Astrocyte (in vitro differentiated cells and primary cell): ENCODE results near the gene ZDHHC20.

ENCODE experiments used
- EZH2 ChIP-seq: IDR thresholded peaks from 2 replicates; pipeline ENCODE4 v1.6.1; 2012; ENCODE audit warnings: mild to moderate bottlenecking, low read length, inconsistent platforms; ENCODE audit not compliant: insufficient read depth
- TF ChIP-seq, protein P1 (sequence below): IDR thresholded peaks from 2 replicates; pipeline ENCODE4 v1.5.1; 2011; ENCODE audit warnings: low read depth, mild to moderate bottlenecking, inconsistent platforms, low read length, moderate library complexity; ENCODE audit not compliant: insufficient read depth

DNA sequence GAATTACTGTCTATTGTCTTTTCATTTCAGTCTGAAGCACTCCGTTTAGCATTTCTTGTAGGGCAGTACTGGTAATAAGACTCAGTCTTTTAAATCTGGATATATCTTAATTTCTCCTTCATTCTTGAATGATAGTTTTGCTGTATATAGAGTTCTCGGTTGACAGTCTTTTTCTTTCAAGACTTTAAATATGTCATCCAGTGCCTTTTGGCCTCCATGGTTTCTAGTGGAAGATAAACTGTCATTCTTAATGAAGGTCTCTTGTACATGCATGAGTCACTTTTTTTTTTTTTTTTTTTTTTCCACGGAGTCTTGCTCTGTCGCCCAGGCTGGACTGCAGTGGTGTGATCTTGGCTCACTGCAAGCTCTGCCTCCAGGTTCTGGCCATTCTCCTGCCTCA, 27.2 kb upstream of the ZDHHC20 start:
- TF ChIP-seq, protein P1, sequence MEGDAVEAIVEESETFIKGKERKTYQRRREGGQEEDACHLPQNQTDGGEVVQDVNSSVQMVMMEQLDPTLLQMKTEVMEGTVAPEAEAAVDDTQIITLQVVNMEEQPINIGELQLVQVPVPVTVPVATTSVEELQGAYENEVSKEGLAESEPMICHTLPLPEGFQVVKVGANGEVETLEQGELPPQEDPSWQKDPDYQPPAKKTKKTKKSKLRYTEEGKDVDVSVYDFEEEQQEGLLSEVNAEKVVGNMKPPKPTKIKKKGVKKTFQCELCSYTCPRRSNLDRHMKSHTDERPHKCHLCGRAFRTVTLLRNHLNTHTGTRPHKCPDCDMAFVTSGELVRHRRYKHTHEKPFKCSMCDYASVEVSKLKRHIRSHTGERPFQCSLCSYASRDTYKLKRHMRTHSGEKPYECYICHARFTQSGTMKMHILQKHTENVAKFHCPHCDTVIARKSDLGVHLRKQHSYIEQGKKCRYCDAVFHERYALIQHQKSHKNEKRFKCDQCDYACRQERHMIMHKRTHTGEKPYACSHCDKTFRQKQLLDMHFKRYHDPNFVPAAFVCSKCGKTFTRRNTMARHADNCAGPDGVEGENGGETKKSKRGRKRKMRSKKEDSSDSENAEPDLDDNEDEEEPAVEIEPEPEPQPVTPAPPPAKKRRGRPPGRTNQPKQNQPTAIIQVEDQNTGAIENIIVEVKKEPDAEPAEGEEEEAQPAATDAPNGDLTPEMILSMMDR: no peak
- no peak for TF ChIP-seq EZH2
